K562 (cell line): ENCODE data around the gene MBNL1. TPM values are rescaled to one million over a fixed set of nuclear protein-coding genes. Genes with fewer than 3 reads are reported as not detected.

ENCODE experiments used
- CXXC5 ChIP-seq: fragments of 250-450 bp; sonication (Bioruptor Pico); IDR thresholded peaks from 2 replicates; pipeline ENCODE4 v1.8.0; 2022; ENCODE audit warnings: inconsistent platforms, mild to moderate bottlenecking, moderate library complexity
- ETS1 ChIP-seq: conservative IDR thresholded peaks from 2 replicates; pipeline ENCODE4 v1.6.1; 2011; ENCODE audit warnings: low read depth, mild to moderate bottlenecking, low read length; ENCODE audit not compliant: control insufficient read depth
- ETS2 ChIP-seq: IDR thresholded peaks from 2 replicates; pipeline ENCODE4 v1.6.1; 2016; ENCODE audit warnings: borderline replicate concordance, missing genetic modification characterization, mild to moderate bottlenecking, moderate library complexity, missing compliant biosample characterization; ENCODE audit not compliant: poor library complexity, severe bottlenecking
- FOXK1 ChIP-seq: sonication (generic); formaldehyde crosslinking; IDR thresholded peaks from 2 replicates; pipeline ENCODE4 v1.8.0; 2022; ENCODE audit warnings: missing genetic modification reagents, mild to moderate bottlenecking, borderline replicate concordance
- GATAD2B ChIP-seq: fragments of 450-650 bp; IDR thresholded peaks from 2 replicates; pipeline ENCODE4 v1.6.1; 2017; ENCODE audit warnings: mild to moderate bottlenecking, borderline replicate concordance
- L3MBTL2 ChIP-seq: fragments of 450-650 bp; IDR thresholded peaks from 2 replicates; pipeline ENCODE4 v1.6.1; 2016; ENCODE audit warnings: mild to moderate bottlenecking, moderate library complexity
- MGA ChIP-seq: fragments of 450-650 bp; IDR thresholded peaks from 2 replicates; pipeline ENCODE4 v1.6.1; 2016; ENCODE audit warnings: mild to moderate bottlenecking, moderate library complexity
- MIER1 ChIP-seq: fragments of 450-650 bp; IDR thresholded peaks from 2 replicates; pipeline ENCODE4 v1.6.1; 2016; ENCODE audit warnings: antibody characterized with exemption, mild to moderate bottlenecking, low read depth
- MXI1 ChIP-seq: IDR thresholded peaks from 2 replicates; pipeline ENCODE4 v1.6.1; 2011; ENCODE audit warnings: low read depth, mild to moderate bottlenecking, improper control_type of control experiment, low read length
- NR3C1 ChIP-seq: sonication (generic); formaldehyde crosslinking; IDR thresholded peaks from 2 replicates; pipeline ENCODE4 v1.8.1; 2022; ENCODE audit warnings: missing genetic modification reagents
- OTX1 ChIP-seq: fragments of 450-650 bp; formaldehyde crosslinking; IDR thresholded peaks from 2 replicates; pipeline ENCODE4 v1.4.0; 2022; ENCODE audit warnings: mild to moderate bottlenecking
- SAFB ChIP-seq: fragments of 200-400 bp; formaldehyde crosslinking; IDR thresholded peaks from 2 replicates; pipeline ENCODE4 v1.6.1; 2017; ENCODE audit warnings: low read depth, low read length, borderline replicate concordance
- SIN3B ChIP-seq: fragments of 450-650 bp; IDR thresholded peaks from 2 replicates; pipeline ENCODE4 v1.6.1; 2017; ENCODE audit warnings: low read depth, mild to moderate bottlenecking, moderate library complexity
- TBP ChIP-seq: optimal IDR thresholded peaks from 2 replicates; pipeline ENCODE3; 2011; ENCODE audit warnings: low read depth, low read length, improper control_type of control experiment
- ZNF277 ChIP-seq: fragments of 250-450 bp; sonication (Bioruptor Pico); IDR thresholded peaks from 2 replicates; pipeline ENCODE4 v1.8.0; 2022; ENCODE audit warnings: inconsistent platforms, mild to moderate bottlenecking, moderate library complexity, borderline replicate concordance
- ZNF311 ChIP-seq: fragments of 250-450 bp; sonication (Bioruptor Pico); IDR thresholded peaks from 2 replicates; pipeline ENCODE4 v1.4.0; 2020; ENCODE audit warnings: mild to moderate bottlenecking, moderate library complexity
- ZNF316 ChIP-seq: fragments of 450-650 bp; IDR thresholded peaks from 2 replicates; pipeline ENCODE4 v1.6.1; 2016
- polyA plus RNA-seq, 8 experiments: library from polyadenylated mRNA; depleted of rRNA in 4 of 8; stranded (reverse) in 5 of 8; unstranded in 3 of 8; fragments of >200 nt; fragmentation: Nextera tagmentation in 2 of 8; fragmentation: Illumina TruSeq in 1 of 8; extraction: Ambion mirVana in 2 of 8; extraction: Trizol in 1 of 8; gene quantifications; 2 replicates each; pipeline versions ENCODE4 v1.2.1 to v1.2.3, GENCODE V29; 2011 to 2014; ENCODE audit warnings: inconsistent platforms in 1 of 8, missing spikeins in 1 of 8
- total RNA-seq, 7 experiments: library from RNA; depleted of rRNA in 6 of 7; stranded (reverse); fragments of >200 nt in 6 of 7; fragmentation: Illumina TruSeq in 2 of 7; extraction: Trizol in 2 of 7; gene quantifications; 2 replicates each; pipeline versions ENCODE4 v1.2.1 to v1.2.3, GENCODE V29; 2011 to 2021; ENCODE audit warnings: low replicate concordance in 1 of 7

MBNL1 gene
- total and polyA plus RNA-seq, 9 of the 15 experiments (the other 6 are each of a cell fraction or from before 2014, with no cell fraction given): 70.3 to 243 (median 220) TPM

- TF ChIP-seq MGA (no peak), FOXK1 (CRISPR knock-in tag) (no peak), OTX1 (CRISPR knock-in tag) (no peak), GATAD2B (peak; percentile 70; the same call in 1 of the 2 replicates), NR3C1 (no peak), MXI1 (no peak), MIER1 (no peak), SIN3B (no peak), ZNF311 (CRISPR knock-in tag) (no peak), ZNF277 (CRISPR knock-in tag) (no peak), SAFB (no peak), ZNF316 (no peak), CXXC5 (CRISPR knock-in tag) (no peak), ETS1 (no peak), ETS2 (tag) (no peak), TBP (no peak), L3MBTL2 (no peak)
Measured at GRCh38 chr3:152330559-152330958, 61.8 kb downstream of the MBNL1 start (continued).
